Loucy (cell line): ENCODE measurements around the gene PDZD11.
"Not testable (repeated sequence)": the region's sequence is repeated elsewhere in the genome, so short reads cannot be mapped to it uniquely, and the experiment has no call there.

ENCODE experiments used
- H2AFZ ChIP-seq: fragments of 200-600 bp; sonication (generic); 2 replicates; pipeline ENCODE4 v1.6.0; 2016; ENCODE audit warnings: antibody characterized with exemption, mild to moderate bottlenecking, low read length, moderate library complexity
- H3F3A ChIP-seq: fragments of 200-600 bp; 2 replicates; pipeline ENCODE4 v1.6.0; 2016; ENCODE audit warnings: antibody characterized with exemption, low read depth, mild to moderate bottlenecking
- H3K27me3 ChIP-seq: fragments of 200-600 bp; sonication (generic); 2 replicates; pipeline ENCODE4 v1.6.1; 2014; ENCODE audit warnings: low read length, mild to moderate bottlenecking; ENCODE audit not compliant: insufficient read depth, poor library complexity, severe bottlenecking
- H3K36me3 ChIP-seq: fragments of 200-600 bp; sonication (generic); 2 replicates; pipeline ENCODE4 v1.6.1; 2016; ENCODE audit warnings: low read length; ENCODE audit not compliant: insufficient read depth
- H3K4me1 ChIP-seq: fragments of 200-600 bp; sonication (generic); 2 replicates; pipeline ENCODE4 v1.5.1; 2014; ENCODE audit warnings: low read length, mild to moderate bottlenecking; ENCODE audit not compliant: insufficient read depth, poor library complexity, severe bottlenecking
- H3K4me2 ChIP-seq: fragments of 200-600 bp; sonication (generic); 2 replicates; pipeline ENCODE4 v1.6.0; 2014; ENCODE audit warnings: antibody characterized with exemption, low read length, low read depth, mild to moderate bottlenecking; ENCODE audit not compliant: poor library complexity, severe bottlenecking
- H3K4me3 ChIP-seq: fragments of 200-600 bp; sonication (generic); 2 replicates; pipeline ENCODE4 v1.5.1; 2014; ENCODE audit warnings: low read length, mild to moderate bottlenecking, mixed read lengths; ENCODE audit not compliant: poor library complexity, severe bottlenecking
- H3K79me2 ChIP-seq: fragments of 200-600 bp; sonication (generic); 2 replicates; pipeline ENCODE4 v1.6.1; 2014; ENCODE audit warnings: low read length; ENCODE audit not compliant: insufficient read depth
- H3K9ac ChIP-seq: fragments of 200-600 bp; sonication (generic); 2 replicates; pipeline ENCODE4 v1.6.0; 2014; ENCODE audit warnings: mild to moderate bottlenecking, low read depth, low read length, moderate library complexity; ENCODE audit not compliant: poor library complexity, severe bottlenecking
- H3K9me2 ChIP-seq: fragments of 200-600 bp; sonication (generic); replicated peaks from 2 replicates; pipeline ENCODE4 v1.6.1; 2016; ENCODE audit warnings: low read depth, low read length, mixed read lengths
- H3K9me3 ChIP-seq: fragments of 200-600 bp; sonication (generic); 2 replicates; pipeline ENCODE4 v1.6.1; 2014; ENCODE audit warnings: mild to moderate bottlenecking, antibody characterized with exemption, low read length, low read depth; ENCODE audit not compliant: insufficient read depth
- H4K20me1 ChIP-seq: fragments of 200-600 bp; sonication (generic); 2 replicates; pipeline ENCODE4 v1.6.0; 2014; ENCODE audit warnings: antibody characterized with exemption, low read length, mild to moderate bottlenecking; ENCODE audit not compliant: insufficient read depth, poor library complexity, severe bottlenecking
- CTCF ChIP-seq: fragments of 200-600 bp; sonication (generic); conservative IDR thresholded peaks from 2 replicates; pipeline ENCODE4 v1.5.1; 2014; ENCODE audit warnings: mild to moderate bottlenecking, antibody characterized with exemption, low read length
- EZH2phosphoT487 ChIP-seq: fragments of 200-600 bp; IDR thresholded peaks from 2 replicates; pipeline ENCODE4 v1.6.1; 2018; ENCODE audit warnings: antibody characterized with exemption, mild to moderate bottlenecking, moderate library complexity, borderline replicate concordance

PDZD11 gene

GRCh38 chrX:70332600-70332999 is 42.9 kb upstream of the PDZD11 start:
- no peak overlapping the region for H2AFZ ChIP-seq
- no peak overlapping the region for H3K4me2 ChIP-seq
- TF ChIP-seq EZH2phosphoT487 (no peak), CTCF (no peak; the same call in 1 of the 2 replicates)
- H4K20me1 ChIP-seq = no peaks in the 10 kb centered on the region
- no peaks in the 10 kb centered on the region for H3K9me3 ChIP-seq
- H3K4me3 ChIP-seq = no peak overlapping the region
- H3K4me1 ChIP-seq = no peaks in the 10 kb centered on the region
- H3K36me3 ChIP-seq = peaks cover 80% of the 10 kb centered on the region; the same call in 1 of the 2 replicates
- no peaks in the 10 kb centered on the region for H3K27me3 ChIP-seq
- H3K79me2 ChIP-seq = no peaks in the 10 kb centered on the region
- no peaks in the 10 kb centered on the region for H3F3A ChIP-seq
- no peaks in the 10 kb centered on the region for H3K9me2 ChIP-seq
- no peak overlapping the region for H3K9ac ChIP-seq

GRCh38 chrX:70331161-70331560 is 41.4 kb upstream of the PDZD11 start:
- Histone ChIP-seq H3K9me3 (no peaks in the 10 kb centered on the region), H3K4me1 (no peaks in the 10 kb centered on the region), H3F3A (no peaks in the 10 kb centered on the region), H3K36me3 (peaks cover 86% of the 10 kb centered on the region; the same call in 1 of the 2 replicates), H3K4me2 (no peak overlapping the region), H4K20me1 (no peaks in the 10 kb centered on the region), H2AFZ (no peak overlapping the region), H3K9ac (no peak overlapping the region), H3K4me3 (no peak overlapping the region), H3K27me3 (no peaks in the 10 kb centered on the region), H3K79me2 (no peaks in the 10 kb centered on the region), H3K9me2 (no peaks in the 10 kb centered on the region)
- no peak for TF ChIP-seq EZH2phosphoT487
- TF ChIP-seq CTCF = no peak

- no peak overlapping the region for H3K9ac ChIP-seq
- TF ChIP-seq EZH2phosphoT487 (no peak), CTCF (no peak)
- H3K4me2 ChIP-seq = no peak overlapping the region
- H3K27me3 ChIP-seq = no peaks in the 10 kb centered on the region
- no peaks in the 10 kb centered on the region for H4K20me1 ChIP-seq
- H3K9me2 ChIP-seq = no peaks in the 10 kb centered on the region
- H2AFZ ChIP-seq = no peak overlapping the region
- no peaks in the 10 kb centered on the region for H3K9me3 ChIP-seq
- no peaks in the 10 kb centered on the region for H3K4me1 ChIP-seq
- H3K36me3 ChIP-seq = peaks cover 45% of the 10 kb centered on the region; the same call in 1 of the 2 replicates
- H3K4me3 ChIP-seq = no peak overlapping the region
- H3K79me2 ChIP-seq = peaks cover 11% of the 10 kb centered on the region; the same call in 1 of the 2 replicates
- no peaks in the 10 kb centered on the region for H3F3A ChIP-seq
Measured at GRCh38 chrX:70324326-70324725, 34.6 kb upstream of the PDZD11 start.

DNA sequence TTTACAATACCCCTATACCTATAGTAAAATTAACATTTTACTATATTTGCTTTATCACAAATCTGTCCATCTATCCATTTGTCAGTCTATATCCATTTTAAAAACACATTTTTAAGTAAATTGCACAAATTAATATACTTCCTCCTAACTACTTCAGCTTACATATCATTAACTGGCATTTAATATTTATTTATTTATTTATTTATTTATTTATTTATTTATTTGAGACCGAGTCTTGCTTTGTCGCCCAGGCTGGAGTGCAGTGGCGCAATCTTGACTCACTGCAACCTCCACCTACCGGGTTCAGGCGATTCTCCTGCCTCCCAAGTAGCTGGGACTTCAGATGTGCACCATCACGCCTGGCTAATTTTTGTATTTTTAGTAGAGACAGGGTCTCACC is 33.9 kb upstream of the PDZD11 start:
- H3F3A ChIP-seq, H3K4me3 ChIP-seq, H3K9me2 ChIP-seq, H3K4me2 ChIP-seq, H3K9me3 ChIP-seq, H3K9ac ChIP-seq, H3K27me3 ChIP-seq, H3K4me1 ChIP-seq, H2AFZ ChIP-seq, H4K20me1 ChIP-seq: not testable (repeated sequence)
- peaks cover 11% of the 10 kb centered on the region; the same call in 1 of the 2 replicates for H3K79me2 ChIP-seq
- peaks cover 38% of the 10 kb centered on the region; the same call in 1 of the 2 replicates for H3K36me3 ChIP-seq
